ENCODE results near the gene KRT38.

KRT38 gene

GRCh38 chr17:41453066-41453465 is 12.3 kb upstream of the KRT38 start:
- Histone ChIP-seq H3K27ac (ENCODE audit: low read depth, low read length) (no peak overlapping the region), H2AFZ (ENCODE audit: insufficient read depth, low read length, poor library complexity) (no peak overlapping the region), H2BK5ac (ENCODE audit: low read depth, low read length, poor library complexity) (no peak overlapping the region), H2AK5ac (ENCODE audit: low read length) (no peak overlapping the region), H3K4me1 (ENCODE audit: control insufficient read depth in 1 of 2, insufficient read depth in 2 of 2, low read length in 2 of 2) (no peaks in the 10 kb centered on the region), H3K79me2 (ENCODE audit: control insufficient read depth, insufficient read depth, low read length, poor library complexity) (no peaks in the 10 kb centered on the region), H3K14ac (ENCODE audit: low read length) (no peak overlapping the region), H3K4ac (ENCODE audit: low read depth, low read length) (no peak overlapping the region), H3K27me3 (ENCODE audit: insufficient read depth, low read length) (no peaks in the 10 kb centered on the region), H4K91ac (ENCODE audit: low read depth, low read length) (no peak overlapping the region), H4K8ac (ENCODE audit: low read depth, low read length) (no peak overlapping the region), H3K79me1 (ENCODE audit: low read length) (no peaks in the 10 kb centered on the region), H3K9ac (ENCODE audit: low read length) (no peak overlapping the region), H3K4me2 (ENCODE audit: low read length) (no peak overlapping the region), H3K18ac (ENCODE audit: low read length) (no peak overlapping the region), H3K4me3 (ENCODE audit: low read depth, low read length) (no peak overlapping the region), H4K12ac (ENCODE audit: low read depth, low read length) (no peak overlapping the region), H3K36me3 (ENCODE audit: control insufficient read depth in 1 of 2, insufficient read depth in 2 of 2, low read length in 2 of 2) (no peaks in the 10 kb centered on the region), H2BK12ac (ENCODE audit: low read length) (no peak overlapping the region), H3K23ac (ENCODE audit: low read length) (no peak overlapping the region), H2BK120ac (ENCODE audit: insufficient read depth, low read length, poor library complexity) (no peak overlapping the region), H3K9me3 (ENCODE audit: insufficient read depth, low read depth, low read length) (no peaks in the 10 kb centered on the region)
- DNase-seq = no peak
- WGBS (ENCODE audit: extremely low coverage, insufficient coverage, insufficient read length) = no CpG with 5 or more reads among the region's 3 CpGs

- no peak for DNase-seq
- H2AK5ac ChIP-seq (ENCODE audit: low read length) = no peak overlapping the region
- H3K4ac ChIP-seq (ENCODE audit: low read depth, low read length) = no peak overlapping the region
- H3K36me3 ChIP-seq (ENCODE audit: control insufficient read depth in 1 of 2, insufficient read depth in 2 of 2, low read length in 2 of 2) = no peaks in the 10 kb centered on the region
- H4K8ac ChIP-seq (ENCODE audit: low read depth, low read length) = no peak overlapping the region
- no peak overlapping the region for H3K23ac ChIP-seq (ENCODE audit: low read length)
- WGBS (ENCODE audit: extremely low coverage, insufficient coverage, insufficient read length) = no CpG with 5 or more reads among the region's 4 CpGs
- no peaks in the 10 kb centered on the region for H3K79me1 ChIP-seq (ENCODE audit: low read length)
- H3K27me3 ChIP-seq (ENCODE audit: insufficient read depth, low read length) = no peaks in the 10 kb centered on the region
- H3K9ac ChIP-seq (ENCODE audit: low read length) = no peak overlapping the region
- no peak overlapping the region for H2BK5ac ChIP-seq (ENCODE audit: low read depth, low read length, poor library complexity)
- H3K18ac ChIP-seq (ENCODE audit: low read length) = no peak overlapping the region
- no peak overlapping the region for H4K12ac ChIP-seq (ENCODE audit: low read depth, low read length)
- no peaks in the 10 kb centered on the region for H3K9me3 ChIP-seq (ENCODE audit: insufficient read depth, low read depth, low read length)
- H3K4me3 ChIP-seq (ENCODE audit: low read depth, low read length) = no peak overlapping the region
- no peaks in the 10 kb centered on the region for H3K4me1 ChIP-seq (ENCODE audit: control insufficient read depth in 1 of 2, insufficient read depth in 2 of 2, low read length in 2 of 2)
- no peak overlapping the region for H3K27ac ChIP-seq (ENCODE audit: low read depth, low read length)
- H3K4me2 ChIP-seq (ENCODE audit: low read length) = no peak overlapping the region
- no peak overlapping the region for H2BK12ac ChIP-seq (ENCODE audit: low read length)
- no peak overlapping the region for H2BK120ac ChIP-seq (ENCODE audit: insufficient read depth, low read length, poor library complexity)
- H3K14ac ChIP-seq (ENCODE audit: low read length) = no peak overlapping the region
- H4K91ac ChIP-seq (ENCODE audit: low read depth, low read length) = no peak overlapping the region
- H2AFZ ChIP-seq (ENCODE audit: insufficient read depth, low read length, poor library complexity) = no peak overlapping the region
- H3K79me2 ChIP-seq (ENCODE audit: control insufficient read depth, insufficient read depth, low read length, poor library complexity) = no peaks in the 10 kb centered on the region
Measured at GRCh38 chr17:41452281-41452680, 11.5 kb upstream of the KRT38 start.

GRCh38 chr17:41451154-41451728 is 10.5 kb upstream of the KRT38 start:
- H2AFZ ChIP-seq (ENCODE audit: insufficient read depth, low read length, poor library complexity) = no peak overlapping the region
- no peaks in the 10 kb centered on the region for H3K79me2 ChIP-seq (ENCODE audit: control insufficient read depth, insufficient read depth, low read length, poor library complexity)
- H3K79me1 ChIP-seq (ENCODE audit: low read length) = no peaks in the 10 kb centered on the region
- H3K4me3 ChIP-seq (ENCODE audit: low read depth, low read length) = no peak overlapping the region
- 100% methylated on average over 1 of the region's 2 CpGs for WGBS (ENCODE audit: extremely low coverage, insufficient coverage, insufficient read length)
- H2BK120ac ChIP-seq (ENCODE audit: insufficient read depth, low read length, poor library complexity) = no peak overlapping the region
- DNase-seq = peak in 1 of 2 donors; percentile 28
- H4K12ac ChIP-seq (ENCODE audit: low read depth, low read length) = no peak overlapping the region
- H3K4me1 ChIP-seq (ENCODE audit: control insufficient read depth in 1 of 2, insufficient read depth in 2 of 2, low read length in 2 of 2) = no peaks in the 10 kb centered on the region
- no peak overlapping the region for H3K27ac ChIP-seq (ENCODE audit: low read depth, low read length)
- H3K9me3 ChIP-seq (ENCODE audit: insufficient read depth, low read depth, low read length) = no peaks in the 10 kb centered on the region
- no peaks in the 10 kb centered on the region for H3K36me3 ChIP-seq (ENCODE audit: control insufficient read depth in 1 of 2, insufficient read depth in 2 of 2, low read length in 2 of 2)
- no peak overlapping the region for H4K91ac ChIP-seq (ENCODE audit: low read depth, low read length)
- H2BK5ac ChIP-seq (ENCODE audit: low read depth, low read length, poor library complexity) = no peak overlapping the region
- no peak overlapping the region for H3K9ac ChIP-seq (ENCODE audit: low read length)
- no peak overlapping the region for H4K8ac ChIP-seq (ENCODE audit: low read depth, low read length)
- no peak overlapping the region for H3K23ac ChIP-seq (ENCODE audit: low read length)
- H3K27me3 ChIP-seq (ENCODE audit: insufficient read depth, low read length) = no peaks in the 10 kb centered on the region
- H3K4me2 ChIP-seq (ENCODE audit: low read length) = no peak overlapping the region
- H3K4ac ChIP-seq (ENCODE audit: low read depth, low read length) = no peak overlapping the region
- H3K14ac ChIP-seq (ENCODE audit: low read length) = no peak overlapping the region
- no peak overlapping the region for H2BK12ac ChIP-seq (ENCODE audit: low read length)
- no peak overlapping the region for H2AK5ac ChIP-seq (ENCODE audit: low read length)
- no peak overlapping the region for H3K18ac ChIP-seq (ENCODE audit: low read length)

- Histone ChIP-seq H2AK5ac (ENCODE audit: low read length) (no peak overlapping the region), H4K12ac (ENCODE audit: low read depth, low read length) (no peak overlapping the region)
- WGBS (ENCODE audit: extremely low coverage, insufficient coverage, insufficient read length) = no CpG with 5 or more reads among the region's 6 CpGs
Measured at GRCh38 chr17:41449008-41449407, 8.2 kb upstream of the KRT38 start.

More at GRCh38 chr17:41449008-41449407, 8.2 kb upstream of the KRT38 start:
- Histone ChIP-seq H3K4me1 (ENCODE audit: control insufficient read depth in 1 of 2, insufficient read depth in 2 of 2, low read length in 2 of 2) (no peaks in the 10 kb centered on the region), H2BK5ac (ENCODE audit: low read depth, low read length, poor library complexity) (no peak overlapping the region), H3K79me2 (ENCODE audit: control insufficient read depth, insufficient read depth, low read length, poor library complexity) (no peaks in the 10 kb centered on the region), H3K9me3 (ENCODE audit: insufficient read depth, low read depth, low read length) (peaks cover 2% of the 10 kb centered on the region), H4K91ac (ENCODE audit: low read depth, low read length) (no peak overlapping the region), H3K79me1 (ENCODE audit: low read length) (no peaks in the 10 kb centered on the region), H3K27ac (ENCODE audit: low read depth, low read length) (no peak overlapping the region), H2BK120ac (ENCODE audit: insufficient read depth, low read length, poor library complexity) (no peak overlapping the region), H3K4ac (ENCODE audit: low read depth, low read length) (no peak overlapping the region), H3K9ac (ENCODE audit: low read length) (no peak overlapping the region), H2AFZ (ENCODE audit: insufficient read depth, low read length, poor library complexity) (no peak overlapping the region), H3K27me3 (ENCODE audit: insufficient read depth, low read length) (no peaks in the 10 kb centered on the region), H3K18ac (ENCODE audit: low read length) (no peak overlapping the region), H3K23ac (ENCODE audit: low read length) (no peak overlapping the region), H2BK12ac (ENCODE audit: low read length) (no peak overlapping the region), H3K4me2 (ENCODE audit: low read length) (no peak overlapping the region), H3K36me3 (ENCODE audit: control insufficient read depth in 1 of 2, insufficient read depth in 2 of 2, low read length in 2 of 2) (no peaks in the 10 kb centered on the region), H4K8ac (ENCODE audit: low read depth, low read length) (no peak overlapping the region), H3K4me3 (ENCODE audit: low read depth, low read length) (no peak overlapping the region), H3K14ac (ENCODE audit: low read length) (no peak overlapping the region)
- no peak for DNase-seq

Data from trophoblast cell (in vitro differentiated cells and primary cell).